HEK293 (cell line): Measurements from ENCODE around the gene TRIM24.

Experiments used
- CTCF ChIA-PET: fragments of 350-600 bp; formaldehyde crosslinking; extraction: SDS; loops from one replicate; lab custom pipeline; 2021; ENCODE audit warnings: antibody characterized with exemption; lab: Yijun Ruan, JAX
- POLR2A ChIA-PET: fragments of 300-600 bp; formaldehyde crosslinking; extraction: SDS; loops from one replicate; lab custom pipeline; 2020; ENCODE audit warnings: antibody characterized with exemption, inconsistent platforms; lab: Yijun Ruan, JAX
- H3K27ac ChIP-seq: fragments of 200-500 bp; sonication (Bioruptor generic); 2 replicates; pipeline ENCODE4 v1.5.1; 2014; ENCODE audit warnings: low read depth, low read length, control low read depth, inconsistent platforms; ENCODE audit errors: extremely low read depth
- H3K36me3 ChIP-seq, 2 experiments: fragments of 200-500 bp in 1 of 2; sonication (Bioruptor generic) in 1 of 2; 1 replicate in 1 of 2; 2 replicates in 1 of 2; pipeline ENCODE4 v1.5.1; 2014 to 2017; ENCODE audit warnings: inconsistent platforms in 2 of 2, low read length in 2 of 2; ENCODE audit not compliant: control insufficient read depth in 2 of 2, insufficient read depth in 1 of 2
- H3K4me1 ChIP-seq: fragments of 200-500 bp; sonication (Bioruptor generic); 2 replicates; pipeline ENCODE4 v1.5.1; 2014; ENCODE audit warnings: mild to moderate bottlenecking, low read length, inconsistent platforms; ENCODE audit not compliant: control insufficient read depth, insufficient read depth
- H3K4me3 ChIP-seq: 2 replicates; pipeline ENCODE4 v1.5.1; 2011; ENCODE audit warnings: low read depth, mild to moderate bottlenecking, control low read depth, low read length, moderate library complexity
- H3K9me3 ChIP-seq: fragments of 200-500 bp; sonication (Bioruptor generic); 2 replicates; pipeline ENCODE4 v1.5.1; 2014; ENCODE audit warnings: low read depth, low read length, inconsistent platforms; ENCODE audit not compliant: control insufficient read depth, insufficient read depth
- CTCF ChIP-seq: fragments of 450-650 bp; formaldehyde crosslinking; IDR thresholded peaks from 2 replicates; pipeline ENCODE4 v1.5.1; 2016; ENCODE audit warnings: missing biosample characterization, missing genetic modification characterization
- FEZF1 ChIP-seq: fragments of 450-650 bp; formaldehyde crosslinking; IDR thresholded peaks from 2 replicates; pipeline ENCODE4 v1.5.1; 2016; ENCODE audit warnings: missing biosample characterization, missing genetic modification characterization
- GLIS1 ChIP-seq: fragments of 450-650 bp; formaldehyde crosslinking; IDR thresholded peaks from 2 replicates; pipeline ENCODE4 v1.5.1; 2016; ENCODE audit warnings: missing biosample characterization, missing genetic modification characterization
- OSR2 ChIP-seq: fragments of 450-650 bp; formaldehyde crosslinking; IDR thresholded peaks from 2 replicates; pipeline ENCODE4 v1.5.1; 2016; ENCODE audit warnings: missing biosample characterization, missing genetic modification characterization
- SETDB1 ChIP-seq: IDR thresholded peaks from one replicate; pipeline ENCODE4 v1.6.1; 2017; ENCODE audit warnings: mild to moderate bottlenecking, low read length, moderate library complexity, mixed read lengths; ENCODE audit not compliant: insufficient read length
- ZBTB20 ChIP-seq: fragments of 450-650 bp; formaldehyde crosslinking; IDR thresholded peaks from 2 replicates; pipeline ENCODE4 v1.5.1; 2016; ENCODE audit warnings: missing biosample characterization, missing genetic modification characterization
- ZBTB48 ChIP-seq: fragments of 450-650 bp; formaldehyde crosslinking; IDR thresholded peaks from 2 replicates; pipeline ENCODE4 v1.5.1; 2016; ENCODE audit warnings: missing biosample characterization, missing genetic modification characterization
- ZFP69B ChIP-seq: fragments of 450-650 bp; formaldehyde crosslinking; IDR thresholded peaks from 2 replicates; pipeline ENCODE4 v1.5.1; 2016; ENCODE audit warnings: missing biosample characterization, missing genetic modification characterization
- ZNF121 ChIP-seq: fragments of 450-650 bp; formaldehyde crosslinking; IDR thresholded peaks from 2 replicates; pipeline ENCODE4 v1.5.1; 2016; ENCODE audit warnings: missing biosample characterization, missing genetic modification characterization
- ZNF175 ChIP-seq: fragments of 450-650 bp; formaldehyde crosslinking; IDR thresholded peaks from 2 replicates; pipeline ENCODE4 v1.5.1; 2016; ENCODE audit warnings: missing biosample characterization, missing genetic modification characterization
- ZNF350 ChIP-seq: fragments of 450-650 bp; formaldehyde crosslinking; IDR thresholded peaks from 2 replicates; pipeline ENCODE4 v1.5.0; 2017; ENCODE audit warnings: missing biosample characterization, mild to moderate bottlenecking, missing genetic modification characterization
- ZNF366 ChIP-seq: fragments of 450-650 bp; formaldehyde crosslinking; conservative IDR thresholded peaks from 2 replicates; pipeline ENCODE4 v1.5.1; 2016; ENCODE audit warnings: missing biosample characterization, missing genetic modification characterization
- ZNF596 ChIP-seq: fragments of 450-650 bp; IDR thresholded peaks from 2 replicates; pipeline ENCODE4 v1.5.0; 2018; ENCODE audit warnings: missing biosample characterization, mild to moderate bottlenecking, missing genetic modification characterization, moderate library complexity
- ZNF623 ChIP-seq: fragments of 450-650 bp; formaldehyde crosslinking; IDR thresholded peaks from 2 replicates; pipeline ENCODE4 v1.5.1; 2016; ENCODE audit warnings: missing biosample characterization, missing genetic modification characterization
- ZNF664 ChIP-seq: fragments of 450-650 bp; formaldehyde crosslinking; IDR thresholded peaks from 2 replicates; pipeline ENCODE4 v1.5.1; 2016; ENCODE audit warnings: missing biosample characterization, missing genetic modification characterization
- ZNF707 ChIP-seq: fragments of 450-650 bp; formaldehyde crosslinking; IDR thresholded peaks from 2 replicates; pipeline ENCODE4 v1.5.1; 2016; ENCODE audit warnings: missing biosample characterization, missing genetic modification characterization
- ZNF76 ChIP-seq: fragments of 450-650 bp; formaldehyde crosslinking; IDR thresholded peaks from 2 replicates; pipeline ENCODE4; 2016; ENCODE audit warnings: low read depth, missing biosample characterization, missing genetic modification characterization, borderline replicate concordance
- ZNF768 ChIP-seq: fragments of 450-650 bp; formaldehyde crosslinking; IDR thresholded peaks from 2 replicates; pipeline ENCODE4 v1.5.1; 2018; ENCODE audit warnings: missing biosample characterization, mild to moderate bottlenecking, missing genetic modification characterization
- ZNF791 ChIP-seq: fragments of 450-650 bp; formaldehyde crosslinking; IDR thresholded peaks from 2 replicates; pipeline ENCODE4 v1.5.1; 2016; ENCODE audit warnings: missing biosample characterization, missing genetic modification characterization
- TF ChIP-seq, protein P1 (sequence below): fragments of 450-650 bp; formaldehyde crosslinking; IDR thresholded peaks from 2 replicates; pipeline ENCODE4 v1.5.1; 2017; ENCODE audit warnings: missing biosample characterization, mild to moderate bottlenecking, missing genetic modification characterization, moderate library complexity
- TF ChIP-seq, protein P2 (sequence below): fragments of 450-650 bp; formaldehyde crosslinking; IDR thresholded peaks from 2 replicates; pipeline ENCODE4 v1.5.1; 2016; ENCODE audit warnings: missing biosample characterization, missing genetic modification characterization

Gene TRIM24

GRCh38 chr7:138431517-138431916 lies 28.5 kb upstream of the TRIM24 start:
- H3K36me3 ChIP-seq: no peaks in the 10 kb centered on the region
- no peaks in the 10 kb centered on the region for H3K9me3 ChIP-seq
- ChIA-PET CTCF (interaction anchor here (0.6 kb wide), 1 partner anchor 806 kb away, joined by 3 read pairs; no protein-coding TSS in a partner anchor), POLR2A (interaction anchor here (0.8 kb wide), 1 partner anchor 28 kb away, joined by 3 read pairs; the partner anchor contains the start of gene TRIM24)
- TF ChIP-seq ZFP69B: no peak
- TF ChIP-seq SETDB1: peak; percentile 92
- H3K4me1 ChIP-seq: no peaks in the 10 kb centered on the region
- no peak overlapping the region for H3K27ac ChIP-seq
- H3K4me3 ChIP-seq: no peak overlapping the region

DNA sequence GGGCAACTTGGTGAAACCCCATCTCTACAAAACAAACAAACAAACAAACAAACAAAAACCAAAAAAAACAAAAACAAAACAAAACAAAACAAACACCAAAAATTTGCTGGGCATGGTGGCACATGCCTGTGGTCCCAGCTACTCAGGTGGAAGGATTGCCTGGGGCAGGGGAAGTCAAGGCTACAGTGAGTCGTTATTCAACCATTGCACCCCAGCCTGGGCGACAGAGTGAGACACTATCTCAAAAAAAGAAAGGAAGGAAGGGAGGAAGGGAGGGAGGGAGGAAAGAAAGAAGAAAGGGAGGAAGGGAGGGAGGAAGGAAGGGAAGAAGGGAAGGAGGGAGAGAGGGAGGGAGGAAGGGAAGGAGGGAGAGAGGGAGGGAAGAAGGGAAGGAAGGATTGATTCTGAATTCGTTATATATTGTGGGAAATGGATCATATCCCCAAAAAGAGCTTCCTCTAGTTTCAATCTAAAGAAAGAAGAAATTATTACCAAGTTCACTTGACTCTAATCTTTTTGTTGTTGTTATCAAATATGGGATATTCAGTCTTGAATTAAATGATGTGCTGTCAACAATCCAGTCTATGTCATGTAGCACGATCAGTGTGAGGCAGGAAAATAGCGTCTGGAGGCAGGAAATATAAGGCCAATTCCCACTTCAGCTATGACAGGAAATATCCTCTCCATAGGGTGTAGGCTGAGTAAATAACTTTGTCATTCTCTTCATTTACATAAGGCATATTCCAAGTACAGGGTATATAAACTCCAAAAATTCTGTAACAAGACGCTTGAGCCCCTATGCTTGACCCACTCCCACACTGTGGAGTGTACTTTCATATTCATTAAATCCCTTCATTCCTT lies 26.2 kb upstream of the TRIM24 start:
- H3K4me3 ChIP-seq: no peak overlapping the region
- TF ChIP-seq, protein P1, sequence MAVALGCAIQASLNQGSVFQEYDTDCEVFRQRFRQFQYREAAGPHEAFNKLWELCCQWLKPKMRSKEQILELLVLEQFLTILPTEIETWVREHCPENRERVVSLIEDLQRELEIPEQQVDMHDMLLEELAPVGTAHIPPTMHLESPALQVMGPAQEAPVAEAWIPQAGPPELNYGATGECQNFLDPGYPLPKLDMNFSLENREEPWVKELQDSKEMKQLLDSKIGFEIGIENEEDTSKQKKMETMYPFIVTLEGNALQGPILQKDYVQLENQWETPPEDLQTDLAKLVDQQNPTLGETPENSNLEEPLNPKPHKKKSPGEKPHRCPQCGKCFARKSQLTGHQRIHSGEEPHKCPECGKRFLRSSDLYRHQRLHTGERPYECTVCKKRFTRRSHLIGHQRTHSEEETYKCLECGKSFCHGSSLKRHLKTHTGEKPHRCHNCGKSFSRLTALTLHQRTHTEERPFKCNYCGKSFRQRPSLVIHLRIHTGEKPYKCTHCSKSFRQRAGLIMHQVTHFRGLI (tag by site-specific recombination): no peak
- TF ChIP-seq ZNF366 (tag by site-specific recombination) (peak; percentile 76), ZNF707 (no peak)
- no peaks in the 10 kb centered on the region for H3K36me3 ChIP-seq
- POLR2A ChIA-PET: no interaction called here
- CTCF ChIA-PET: interaction anchor here (1.0 kb wide), 1 partner anchor 16 kb away, joined by 6 read pairs; no protein-coding TSS in a partner anchor
- no peak overlapping the region for H3K27ac ChIP-seq
- H3K9me3 ChIP-seq: no peaks in the 10 kb centered on the region
- no peaks in the 10 kb centered on the region for H3K4me1 ChIP-seq

DNA sequence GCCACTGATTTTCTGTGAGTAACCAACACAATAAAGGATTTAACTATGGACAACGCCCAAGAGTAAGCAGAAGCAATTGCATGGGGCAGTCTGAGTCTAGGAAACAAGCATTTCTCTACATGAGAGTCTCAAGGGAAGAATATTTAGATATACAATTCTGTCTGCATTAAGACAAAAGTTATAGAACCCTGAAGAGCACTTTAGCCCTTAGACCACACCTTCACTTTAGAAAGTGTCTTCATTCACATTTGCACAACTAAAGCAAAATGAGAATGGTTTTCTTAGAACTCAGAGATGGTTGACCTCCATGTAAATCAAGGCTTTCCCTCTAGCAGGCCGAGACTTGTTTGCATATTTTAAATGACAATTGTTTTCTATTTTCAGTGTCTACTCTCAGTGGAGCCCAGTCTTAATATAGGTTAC lies 25.5 kb upstream of the TRIM24 start:
- Histone ChIP-seq H3K4me1 (no peaks in the 10 kb centered on the region), H3K27ac (no peak overlapping the region), H3K4me3 (no peak overlapping the region), H3K9me3 (no peaks in the 10 kb centered on the region), H3K36me3 (no peaks in the 10 kb centered on the region)
- CTCF ChIA-PET: no interaction called here
- no peak for TF ChIP-seq ZNF768 (tag by site-specific recombination)
- TF ChIP-seq ZNF664: no peak
- TF ChIP-seq ZNF596 (tag by site-specific recombination): no peak
- TF ChIP-seq CTCF: no peak
- no peak for TF ChIP-seq ZNF791 (tag by site-specific recombination)
- TF ChIP-seq ZBTB20: no peak
- TF ChIP-seq ZNF623: no peak
- TF ChIP-seq GLIS1 (tag by site-specific recombination): no peak
- TF ChIP-seq ZNF121 (tag by site-specific recombination): no peak
- TF ChIP-seq, protein P2, sequence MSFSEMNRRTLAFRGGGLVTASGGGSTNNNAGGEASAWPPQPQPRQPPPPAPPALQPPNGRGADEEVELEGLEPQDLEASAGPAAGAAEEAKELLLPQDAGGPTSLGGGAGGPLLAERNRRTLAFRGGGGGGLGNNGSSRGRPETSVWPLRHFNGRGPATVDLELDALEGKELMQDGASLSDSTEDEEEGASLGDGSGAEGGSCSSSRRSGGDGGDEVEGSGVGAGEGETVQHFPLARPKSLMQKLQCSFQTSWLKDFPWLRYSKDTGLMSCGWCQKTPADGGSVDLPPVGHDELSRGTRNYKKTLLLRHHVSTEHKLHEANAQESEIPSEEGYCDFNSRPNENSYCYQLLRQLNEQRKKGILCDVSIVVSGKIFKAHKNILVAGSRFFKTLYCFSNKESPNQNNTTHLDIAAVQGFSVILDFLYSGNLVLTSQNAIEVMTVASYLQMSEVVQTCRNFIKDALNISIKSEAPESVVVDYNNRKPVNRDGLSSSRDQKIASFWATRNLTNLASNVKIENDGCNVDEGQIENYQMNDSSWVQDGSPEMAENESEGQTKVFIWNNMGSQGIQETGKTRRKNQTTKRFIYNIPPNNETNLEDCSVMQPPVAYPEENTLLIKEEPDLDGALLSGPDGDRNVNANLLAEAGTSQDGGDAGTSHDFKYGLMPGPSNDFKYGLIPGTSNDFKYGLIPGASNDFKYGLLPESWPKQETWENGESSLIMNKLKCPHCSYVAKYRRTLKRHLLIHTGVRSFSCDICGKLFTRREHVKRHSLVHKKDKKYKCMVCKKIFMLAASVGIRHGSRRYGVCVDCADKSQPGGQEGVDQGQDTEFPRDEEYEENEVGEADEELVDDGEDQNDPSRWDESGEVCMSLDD (tag by site-specific recombination): no peak
- TF ChIP-seq ZNF350 (tag by site-specific recombination): no peak
- TF ChIP-seq ZBTB48 (tag by site-specific recombination): no peak
- TF ChIP-seq ZNF76 (tag by site-specific recombination): no peak
- TF ChIP-seq OSR2 (tag by site-specific recombination): no peak
- no peak for TF ChIP-seq FEZF1
- TF ChIP-seq ZNF175 (tag by site-specific recombination): no peak
- POLR2A ChIA-PET: no interaction called here
